VCaP (cell line): Measurements from ENCODE around the gene TAPBP.

Experiments used
- H3K27ac ChIP-seq: fragments of 450-650 bp; 2 replicates; pipeline ENCODE4 v1.5.1; 2017
- TF ChIP-seq, protein P1 (sequence below): fragments of 450-650 bp; conservative IDR thresholded peaks from 2 replicates; pipeline ENCODE4 v1.5.1; 2017; ENCODE audit warnings: mild to moderate bottlenecking, moderate library complexity

TAPBP gene

GRCh38 chr6:33312361-33313104, 1.3 kb downstream of the TAPBP start:
- peak overlapping the region; percentile 100 for H3K27ac ChIP-seq
- TF ChIP-seq, protein P1, sequence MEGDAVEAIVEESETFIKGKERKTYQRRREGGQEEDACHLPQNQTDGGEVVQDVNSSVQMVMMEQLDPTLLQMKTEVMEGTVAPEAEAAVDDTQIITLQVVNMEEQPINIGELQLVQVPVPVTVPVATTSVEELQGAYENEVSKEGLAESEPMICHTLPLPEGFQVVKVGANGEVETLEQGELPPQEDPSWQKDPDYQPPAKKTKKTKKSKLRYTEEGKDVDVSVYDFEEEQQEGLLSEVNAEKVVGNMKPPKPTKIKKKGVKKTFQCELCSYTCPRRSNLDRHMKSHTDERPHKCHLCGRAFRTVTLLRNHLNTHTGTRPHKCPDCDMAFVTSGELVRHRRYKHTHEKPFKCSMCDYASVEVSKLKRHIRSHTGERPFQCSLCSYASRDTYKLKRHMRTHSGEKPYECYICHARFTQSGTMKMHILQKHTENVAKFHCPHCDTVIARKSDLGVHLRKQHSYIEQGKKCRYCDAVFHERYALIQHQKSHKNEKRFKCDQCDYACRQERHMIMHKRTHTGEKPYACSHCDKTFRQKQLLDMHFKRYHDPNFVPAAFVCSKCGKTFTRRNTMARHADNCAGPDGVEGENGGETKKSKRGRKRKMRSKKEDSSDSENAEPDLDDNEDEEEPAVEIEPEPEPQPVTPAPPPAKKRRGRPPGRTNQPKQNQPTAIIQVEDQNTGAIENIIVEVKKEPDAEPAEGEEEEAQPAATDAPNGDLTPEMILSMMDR: no peak

- no peak overlapping the region for H3K27ac ChIP-seq
- TF ChIP-seq, protein P1: no peak
Observed at GRCh38 chr6:33306356-33306755, 7.5 kb downstream of the TAPBP start.

GRCh38 chr6:33305052-33305451, 8.8 kb downstream of the TAPBP start:
- TF ChIP-seq, protein P1: no peak
- peak overlapping the region; percentile 12; the same call in 1 of the 2 replicates for H3K27ac ChIP-seq

DNA sequence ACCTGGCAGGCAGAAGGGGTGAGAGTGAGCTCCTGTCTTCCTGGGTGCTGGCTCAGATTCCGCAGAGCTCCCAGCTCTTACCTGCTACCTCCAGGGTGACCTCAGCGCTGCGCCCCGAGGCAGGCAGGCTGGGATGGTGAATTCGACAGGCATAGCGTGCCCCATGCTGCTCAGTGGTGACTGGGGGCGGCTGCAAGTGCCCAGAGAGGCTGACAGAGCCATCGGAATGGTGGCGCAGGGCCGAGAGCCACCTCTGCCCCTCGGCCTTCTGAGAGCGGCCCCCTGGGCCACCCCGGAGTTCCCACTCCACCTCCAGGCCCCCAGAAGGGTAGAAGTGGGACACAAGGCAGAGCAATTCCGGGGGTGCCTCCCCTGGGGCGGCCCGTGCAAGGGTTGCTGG, 9.7 kb downstream of the TAPBP start:
- TF ChIP-seq, protein P1: no peak
- peak overlapping the region; percentile 12; the same call in 1 of the 2 replicates for H3K27ac ChIP-seq

DNA sequence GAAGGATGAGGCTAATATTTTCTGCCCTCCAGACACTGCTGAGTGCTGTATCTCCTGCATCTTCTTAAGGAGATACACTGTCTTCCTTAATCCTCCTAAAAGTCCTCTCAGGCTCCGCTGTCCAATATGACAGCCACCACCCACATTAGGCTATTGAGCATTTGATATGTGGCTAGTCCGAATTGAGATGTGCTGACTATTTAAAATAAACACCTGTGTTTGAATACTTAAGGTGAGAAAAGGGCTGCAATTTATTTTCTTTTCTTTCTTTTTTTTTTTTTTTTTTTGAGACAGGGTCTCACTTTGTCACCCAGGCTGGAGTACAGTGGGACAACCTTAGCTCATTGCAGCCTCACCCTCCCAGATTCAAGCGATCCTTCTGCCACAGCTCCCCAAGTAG, 12.0 kb downstream of the TAPBP start:
- peak overlapping the region; percentile 99 for H3K27ac ChIP-seq
- TF ChIP-seq, protein P1: no peak

DNA sequence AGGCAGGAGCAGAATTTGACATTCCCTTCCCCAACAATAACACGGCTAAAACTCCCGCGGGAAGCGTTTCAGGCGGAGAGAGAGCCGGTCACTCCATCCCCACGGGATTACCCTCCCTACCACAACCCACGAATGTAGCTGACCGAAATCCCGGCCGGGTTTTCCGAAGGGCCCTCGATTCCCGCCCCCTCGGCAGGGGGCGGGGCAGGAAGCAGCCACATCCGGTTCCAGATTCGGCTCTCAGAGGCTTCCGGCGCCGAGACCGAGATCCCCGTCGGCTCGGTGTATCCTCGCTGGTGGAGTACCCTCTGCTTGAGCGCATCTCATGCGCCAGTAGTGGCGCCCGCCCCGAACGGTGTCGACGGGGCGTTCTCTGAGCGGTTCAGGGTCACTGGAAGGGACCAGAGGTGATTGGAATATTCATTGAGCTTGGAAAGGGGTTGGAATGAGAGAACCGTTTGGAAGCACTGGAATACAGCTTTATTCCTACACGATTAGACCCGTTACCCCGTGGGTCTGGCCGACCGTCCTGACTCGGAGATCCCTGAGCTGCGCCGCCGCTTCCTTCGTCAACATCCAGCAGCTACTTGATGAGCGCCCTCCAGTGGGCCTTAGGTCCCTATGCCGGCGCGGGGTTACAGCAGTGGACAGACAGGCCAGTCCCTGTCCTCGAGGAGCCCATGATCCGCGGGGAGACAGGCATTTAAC, 14.5 kb downstream of the TAPBP start:
- TF ChIP-seq, protein P1: peak; percentile 93
- H3K27ac ChIP-seq: peak overlapping the region; percentile 99

GRCh38 chr6:33298773-33299236, 15.1 kb downstream of the TAPBP start, which contains the start of gene RGL2:
Gene RGL2, minus strand, starts transcription at chr6:33298942. Its CDS starts 332 bp downstream, at chr6:33298610.
- peak within 1 kb of the TSS; percentile 99 for H3K27ac ChIP-seq
- TF ChIP-seq, protein P1: no peak
